Fibroblast of lung (primary cell): ENCODE results near the gene RPS6KA2.

Source experiments
- EZH2 ChIP-seq: IDR thresholded peaks from 2 replicates; pipeline ENCODE4 v1.5.1; 2012; ENCODE audit warnings: low read length, control low read depth, mild to moderate bottlenecking; ENCODE audit errors: missing control alignments
- TF ChIP-seq, protein P1 (sequence below), 2 donors: IDR thresholded peaks in 1 of 2; conservative IDR thresholded peaks in 1 of 2; 1 replicate in 1 of 2; 2 replicates in 1 of 2; pipeline ENCODE4 v1.5.1; 2011 to 2012; ENCODE audit warnings: low read length in 2 of 2, control low read depth in 1 of 2, inconsistent platforms in 1 of 2, low read depth in 1 of 2, mild to moderate bottlenecking in 1 of 2

GRCh38 chr6:166636934-166637333, 9.9 kb upstream of the RPS6KA2 start:
- TF ChIP-seq, protein P1, sequence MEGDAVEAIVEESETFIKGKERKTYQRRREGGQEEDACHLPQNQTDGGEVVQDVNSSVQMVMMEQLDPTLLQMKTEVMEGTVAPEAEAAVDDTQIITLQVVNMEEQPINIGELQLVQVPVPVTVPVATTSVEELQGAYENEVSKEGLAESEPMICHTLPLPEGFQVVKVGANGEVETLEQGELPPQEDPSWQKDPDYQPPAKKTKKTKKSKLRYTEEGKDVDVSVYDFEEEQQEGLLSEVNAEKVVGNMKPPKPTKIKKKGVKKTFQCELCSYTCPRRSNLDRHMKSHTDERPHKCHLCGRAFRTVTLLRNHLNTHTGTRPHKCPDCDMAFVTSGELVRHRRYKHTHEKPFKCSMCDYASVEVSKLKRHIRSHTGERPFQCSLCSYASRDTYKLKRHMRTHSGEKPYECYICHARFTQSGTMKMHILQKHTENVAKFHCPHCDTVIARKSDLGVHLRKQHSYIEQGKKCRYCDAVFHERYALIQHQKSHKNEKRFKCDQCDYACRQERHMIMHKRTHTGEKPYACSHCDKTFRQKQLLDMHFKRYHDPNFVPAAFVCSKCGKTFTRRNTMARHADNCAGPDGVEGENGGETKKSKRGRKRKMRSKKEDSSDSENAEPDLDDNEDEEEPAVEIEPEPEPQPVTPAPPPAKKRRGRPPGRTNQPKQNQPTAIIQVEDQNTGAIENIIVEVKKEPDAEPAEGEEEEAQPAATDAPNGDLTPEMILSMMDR (conservative IDR thresholded peaks at IDR 0.05 in 1 of 2, IDR thresholded peaks at IDR 0.05 in 1 of 2; ENCODE audit: low read depth in 1 of 2, low read length in 2 of 2), result no peak
- TF ChIP-seq EZH2, result no peak
